Right renal pelvis (tissue), 4 donors: ENCODE results near the gene CIB1. TPM values are rescaled to one million over a fixed set of nuclear protein-coding genes. Genes with fewer than 3 reads are reported as not detected.
"Not testable (repeated sequence)": the region's sequence is repeated elsewhere in the genome, so short reads cannot be mapped to it uniquely, and the experiment has no call there.

Experiments used
- DNase-seq, 4 donors: peaks; one replicate each; pipeline ENCODE4 v3.0.0-alpha.2; 2013; ENCODE audit warnings: low read depth in 4 of 4, low spot score in 3 of 4, missing footprints in 1 of 4
- polyA plus RNA-seq, 4 donors: library from polyadenylated mRNA; unstranded; fragments of 120-200 nt; gene quantifications; one replicate each; pipeline ENCODE4 v1.2.1, GENCODE V29; 2013; ENCODE audit not compliant: insufficient read length in 4 of 4

The CIB1 gene
- polyA plus RNA-seq, 4 donors, result 49.9 to 63.9 (median 56.0) TPM

- DNase-seq, result peak in 1 of 4 donors; percentile 58
Measured at GRCh38 chr15:90201130-90201943, 32.4 kb downstream of the CIB1 start, which contains the start of gene SEMA4B. TSS of gene SEMA4B (plus strand) at chr15:90201330. CDS start at chr15:90201579, 249 bp downstream.

GRCh38 chr15:90200534-90201129 lies 33.1 kb downstream of the CIB1 start:
- DNase-seq, result no peak

- DNase-seq, result no peak
Measured at GRCh38 chr15:90194655-90195054, 39.1 kb downstream of the CIB1 start.

- no peak for DNase-seq
Measured at GRCh38 chr15:90192961-90193786, 40.6 kb downstream of the CIB1 start.

GRCh38 chr15:90191794-90192509 lies 41.8 kb downstream of the CIB1 start:
- peak in 3 of 4 donors; percentile 71 to 87 (median 72) for DNase-seq

- DNase-seq, result no peak
Measured at GRCh38 chr15:90191344-90191687, 42.4 kb downstream of the CIB1 start.

GRCh38 chr15:90190606-90191343 lies 43.0 kb downstream of the CIB1 start:
- DNase-seq, result no peak

GRCh38 chr15:90189781-90190467 lies 43.8 kb downstream of the CIB1 start:
- DNase-seq, result no peak

GRCh38 chr15:90188914-90189748 lies 44.6 kb downstream of the CIB1 start:
- no peak for DNase-seq

- DNase-seq, result not testable (repeated sequence)
Measured at GRCh38 chr15:90188065-90188464, 45.7 kb downstream of the CIB1 start.

GRCh38 chr15:90187257-90187868 lies 46.4 kb downstream of the CIB1 start:
- DNase-seq, result no peak

- no peak for DNase-seq
Measured at GRCh38 chr15:90184786-90185704, 48.7 kb downstream of the CIB1 start.

GRCh38 chr15:90184119-90184785 lies 49.5 kb downstream of the CIB1 start:
- no peak for DNase-seq

- no peak for DNase-seq
Measured at GRCh38 chr15:90181776-90182175, 52.0 kb downstream of the CIB1 start.
